Astrocyte (in vitro differentiated cells and primary cell): ENCODE data around the gene IRF4.

Experiments used
- CTCF ChIP-seq: IDR thresholded peaks from 2 replicates; pipeline ENCODE4 v1.5.1; 2011; ENCODE audit warnings: low read depth, mild to moderate bottlenecking, inconsistent platforms, low read length, moderate library complexity; ENCODE audit not compliant: insufficient read depth
- EZH2 ChIP-seq: IDR thresholded peaks from 2 replicates; pipeline ENCODE4 v1.6.1; 2012; ENCODE audit warnings: mild to moderate bottlenecking, low read length, inconsistent platforms; ENCODE audit not compliant: insufficient read depth

GRCh38 chr6:451847-452246 lies 60.3 kb downstream of the IRF4 start:
- TF ChIP-seq CTCF: no peak
- no peak for TF ChIP-seq EZH2
